ENCODE measurements around the gene PAIP2B.
A peak's percentile ranks its signal among the peaks of the same experiment; 100 is the strongest.
"Not testable (repeated sequence)": the region's sequence is repeated elsewhere in the genome, so short reads cannot be mapped to it uniquely, and the experiment has no call there.

Gene PAIP2B

GRCh38 chr2:71215447-71215846, 11.5 kb downstream of the PAIP2B start:
- no peak for DNase-seq

- peak; percentile 49 for DNase-seq
Measured at GRCh38 chr2:71212336-71212735, 14.6 kb downstream of the PAIP2B start.

DNA sequence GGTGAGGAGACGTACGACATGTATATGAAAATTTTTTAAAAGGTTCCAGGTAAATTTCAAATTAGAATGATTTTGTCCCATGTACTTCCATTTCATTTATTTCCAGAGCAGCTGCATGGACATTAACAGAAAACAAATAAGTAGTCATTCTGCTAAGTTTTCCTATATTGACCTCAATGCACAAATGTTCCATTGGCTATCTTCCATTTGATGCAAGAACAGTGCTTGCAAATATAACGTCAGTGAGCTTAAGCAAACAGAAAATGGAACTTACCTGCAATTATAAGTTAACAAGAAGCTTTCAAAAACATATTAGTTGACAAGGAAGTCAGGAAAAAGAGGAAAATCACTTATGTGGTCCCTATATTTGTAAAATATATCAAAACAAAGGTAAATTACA, 16.6 kb downstream of the PAIP2B start:
- DNase-seq = no peak

DNA sequence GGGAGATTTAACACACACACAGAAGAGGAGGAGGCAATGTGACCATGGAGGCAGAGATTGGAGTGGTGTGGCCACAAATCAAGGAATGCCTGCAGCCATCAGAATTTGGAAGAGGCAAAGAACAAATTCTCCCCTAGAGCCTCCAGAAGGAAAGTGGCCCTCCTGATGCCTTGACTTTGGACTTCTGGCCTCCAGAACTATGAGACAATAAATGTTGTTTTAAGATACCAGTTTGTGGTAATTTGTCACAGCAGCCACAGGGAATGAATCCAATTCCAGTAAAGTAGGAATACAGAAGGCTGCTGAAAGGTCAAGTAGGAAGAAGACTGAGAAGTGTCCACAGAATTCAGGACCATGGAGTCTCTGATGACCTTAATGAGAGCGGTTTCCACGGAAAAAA, 18.1 kb downstream of the PAIP2B start:
- DNase-seq = no peak

DNA sequence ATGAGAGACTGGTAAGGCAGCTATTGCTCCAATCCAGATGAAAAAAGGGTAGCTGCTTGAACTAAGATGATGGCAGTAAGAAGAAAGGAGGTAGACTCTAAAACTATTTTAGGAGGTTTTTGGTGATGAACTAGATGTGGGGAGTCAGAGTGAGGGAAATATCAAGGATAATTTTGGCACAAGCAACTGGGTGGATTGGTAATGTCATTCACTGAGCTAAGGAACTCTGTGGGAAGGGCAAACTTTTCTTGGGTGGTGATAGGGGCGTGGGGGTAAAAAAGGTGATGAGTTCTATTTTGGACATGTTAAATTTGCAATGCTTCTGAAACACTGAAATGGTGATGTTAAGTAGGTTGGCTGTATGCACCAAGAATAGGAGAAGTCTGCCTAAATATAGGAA, 19.3 kb downstream of the PAIP2B start:
- DNase-seq = no peak

DNA sequence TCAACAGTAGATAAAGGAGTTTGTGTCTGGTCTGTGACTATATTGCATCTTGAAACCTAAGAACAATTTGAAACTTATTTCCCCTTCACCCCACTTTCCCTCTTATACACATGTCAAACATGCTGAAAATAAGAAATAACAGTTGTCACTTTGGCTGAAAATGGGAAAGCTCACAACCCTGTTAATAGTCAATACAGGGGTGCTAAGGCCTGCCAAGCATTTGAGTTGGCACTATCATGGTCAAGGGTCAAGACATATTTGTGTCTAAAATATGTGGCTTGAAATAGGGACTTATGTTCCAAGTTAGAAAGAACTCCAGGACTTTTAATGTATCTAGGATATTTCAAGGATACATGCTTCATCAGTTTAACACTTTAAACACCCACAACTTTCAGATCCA, 20.6 kb downstream of the PAIP2B start:
- DNase-seq = no peak

- DNase-seq = no peak
Measured at GRCh38 chr2:71191570-71191943, 35.3 kb downstream of the PAIP2B start.

GRCh38 chr2:71190656-71191569, 36.0 kb downstream of the PAIP2B start:
- DNase-seq = peak; percentile 7

DNA sequence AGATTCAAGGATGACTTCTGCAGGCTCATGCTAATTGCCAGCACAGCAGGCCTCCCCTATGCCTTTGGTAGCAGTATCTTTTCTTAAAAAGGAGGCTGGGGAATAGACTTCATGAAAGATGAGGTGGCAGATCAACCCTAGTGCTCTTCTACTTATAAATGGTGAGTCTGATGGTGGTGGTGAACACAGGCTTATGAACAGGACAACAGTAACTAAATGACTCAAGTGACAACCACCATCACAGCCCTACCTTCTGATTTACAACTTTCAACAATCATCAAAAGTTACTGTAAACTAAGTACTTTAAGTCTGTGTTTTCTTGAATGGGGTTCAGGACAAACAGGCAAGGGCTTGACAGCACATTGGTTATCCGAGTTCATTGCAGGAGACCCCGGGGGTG, 39.3 kb downstream of the PAIP2B start:
- DNase-seq = no peak

DNA sequence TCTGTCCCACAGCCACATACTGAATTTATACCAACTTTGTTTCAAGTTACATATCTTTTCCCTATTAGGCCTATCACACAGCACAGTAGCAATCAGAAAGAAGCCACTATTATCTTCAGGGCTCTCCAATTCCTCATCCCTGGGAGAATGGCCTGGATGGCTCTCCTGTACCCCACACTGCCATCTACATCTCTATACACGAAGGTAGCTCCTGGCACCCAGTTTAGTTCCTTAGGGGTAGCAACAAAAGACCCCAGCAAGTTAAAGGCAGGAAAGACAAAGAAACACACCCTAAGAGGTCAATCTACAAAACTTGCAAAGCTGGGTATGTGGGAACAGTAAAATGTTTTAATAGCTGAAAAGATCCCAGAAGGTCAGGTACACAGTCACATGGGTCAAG, 39.9 kb downstream of the PAIP2B start:
- DNase-seq = no peak

DNA sequence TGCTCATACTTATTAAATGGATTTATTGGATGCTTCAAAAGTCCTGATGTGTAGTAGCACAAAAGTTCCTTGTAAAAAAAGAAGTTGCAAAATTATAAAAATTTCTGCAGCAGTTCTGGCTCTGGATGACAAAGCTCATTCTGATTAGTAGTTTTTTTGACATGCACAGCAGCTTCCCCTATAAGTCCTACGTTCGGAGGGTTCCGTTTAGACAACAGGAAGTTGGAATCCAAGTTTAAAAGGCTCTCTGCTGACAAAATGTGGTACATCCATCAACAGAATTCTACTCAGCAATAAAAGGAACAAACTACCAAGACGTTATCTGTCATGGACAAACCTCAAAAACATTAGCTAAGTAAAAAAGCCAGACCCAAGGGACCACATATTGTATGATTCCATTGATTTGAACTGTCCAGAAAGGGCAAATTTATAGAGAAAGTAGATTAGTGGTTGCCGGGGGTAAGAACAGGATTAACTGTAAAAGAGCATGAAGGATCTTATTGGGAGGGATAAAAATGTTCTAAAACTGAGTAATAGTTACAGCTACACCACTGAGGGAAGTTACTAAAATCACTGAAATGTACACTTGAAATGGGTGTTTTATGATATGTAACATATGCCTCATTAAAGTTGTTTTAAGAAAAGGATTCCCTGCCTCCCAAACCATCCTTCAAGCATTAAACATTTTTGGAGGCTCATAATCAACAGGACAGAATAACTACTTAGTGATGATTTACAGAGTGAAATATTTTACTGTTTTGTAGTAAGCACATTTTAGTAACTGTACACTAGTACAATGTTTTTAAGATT, 43.4 kb downstream of the PAIP2B start:
- not testable (repeated sequence) for DNase-seq

DNA sequence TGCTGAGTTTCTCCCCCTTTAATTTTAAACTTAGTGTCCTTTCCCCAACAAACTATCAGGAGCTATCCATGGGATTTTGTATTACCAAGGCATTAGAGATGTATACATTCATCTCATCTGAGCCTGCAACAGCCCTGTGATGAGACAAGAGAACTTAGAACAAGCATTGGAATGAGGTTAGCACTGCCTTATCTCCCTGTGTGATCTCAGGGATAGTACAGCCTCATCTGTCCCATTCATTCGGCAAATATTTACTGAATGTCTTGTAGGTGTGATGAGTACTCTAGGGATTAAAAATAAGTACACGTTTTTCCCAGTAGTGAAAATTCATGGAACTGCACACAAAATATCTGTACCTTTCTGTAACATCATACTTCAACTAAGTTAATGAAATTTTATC, 45.6 kb downstream of the PAIP2B start:
- peak; percentile 23 for DNase-seq

- not testable (repeated sequence) for DNase-seq
Measured at GRCh38 chr2:71178836-71179235, 48.1 kb downstream of the PAIP2B start.

DNA sequence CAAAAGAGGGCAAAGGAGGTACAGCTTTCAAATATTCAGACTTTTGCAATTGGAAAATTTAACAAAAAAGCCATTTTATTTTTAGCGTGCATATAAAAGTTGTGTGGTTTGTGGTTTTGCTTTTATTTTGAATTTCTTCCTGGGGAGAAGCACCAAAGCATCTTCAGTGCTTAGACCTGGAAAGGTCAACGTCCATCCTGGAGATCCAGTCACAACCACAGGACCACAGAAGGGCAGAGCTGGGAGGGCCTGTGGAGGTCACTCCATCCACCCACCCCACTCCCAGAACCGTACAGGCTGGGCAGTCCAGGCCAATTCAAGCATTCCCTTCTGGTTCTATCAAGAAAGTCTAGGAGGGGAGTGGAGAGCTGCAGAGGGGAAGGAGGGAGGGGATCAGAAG, 52.7 kb downstream of the PAIP2B start:
- no peak for DNase-seq

- DNase-seq = no peak
Measured at GRCh38 chr2:71173096-71173495, 53.8 kb downstream of the PAIP2B start.

DNA sequence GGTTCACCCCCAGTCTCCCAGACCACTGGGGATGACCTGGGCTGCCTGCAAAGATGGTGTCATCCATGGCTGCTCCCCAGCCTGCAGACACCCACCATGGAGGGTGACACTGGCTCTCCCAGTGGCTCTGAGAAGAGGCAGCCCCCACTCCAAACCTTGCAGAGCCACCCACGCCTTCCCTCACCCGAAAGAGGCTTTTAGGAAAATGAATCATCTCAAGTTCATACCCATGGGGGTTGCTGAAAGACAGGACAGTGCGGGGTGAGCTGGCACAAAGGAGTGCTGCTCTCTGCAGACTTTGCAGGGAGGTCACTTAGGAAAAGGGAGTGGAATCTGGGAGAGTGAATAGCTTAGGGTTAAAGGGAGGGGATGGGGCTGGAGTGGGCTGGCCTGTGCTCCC, 60.1 kb downstream of the PAIP2B start:
- peak; percentile 31 for DNase-seq

- peak; percentile 41 for DNase-seq
Measured at GRCh38 chr2:71157124-71157793, 69.6 kb downstream of the PAIP2B start.

GRCh38 chr2:71156573-71156972, 70.3 kb downstream of the PAIP2B start:
- peak; percentile 32 for DNase-seq

DNA sequence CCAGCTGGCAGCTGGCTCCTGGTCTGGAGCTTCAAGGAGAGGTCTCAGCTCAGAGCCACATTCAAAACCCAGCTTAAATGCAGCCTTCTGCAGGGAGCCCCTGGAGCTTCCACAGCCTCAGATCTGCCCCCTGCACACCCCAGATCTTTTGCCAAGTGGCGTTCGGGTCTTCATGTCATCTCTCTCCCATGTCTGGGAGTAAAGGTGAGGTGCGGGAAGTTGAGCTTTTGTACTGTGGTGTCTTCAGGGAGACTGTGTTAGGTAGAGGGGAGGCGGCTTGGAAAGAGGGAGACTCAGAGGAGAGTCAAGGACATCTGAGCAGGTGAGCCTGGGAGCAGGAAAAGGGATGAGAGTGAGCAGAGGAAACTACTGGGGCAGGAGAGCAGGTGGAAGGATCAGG, 71.1 kb downstream of the PAIP2B start:
- no peak for DNase-seq

- peak; percentile 13 for DNase-seq
Measured at GRCh38 chr2:71154798-71155197, 72.1 kb downstream of the PAIP2B start.

DNA sequence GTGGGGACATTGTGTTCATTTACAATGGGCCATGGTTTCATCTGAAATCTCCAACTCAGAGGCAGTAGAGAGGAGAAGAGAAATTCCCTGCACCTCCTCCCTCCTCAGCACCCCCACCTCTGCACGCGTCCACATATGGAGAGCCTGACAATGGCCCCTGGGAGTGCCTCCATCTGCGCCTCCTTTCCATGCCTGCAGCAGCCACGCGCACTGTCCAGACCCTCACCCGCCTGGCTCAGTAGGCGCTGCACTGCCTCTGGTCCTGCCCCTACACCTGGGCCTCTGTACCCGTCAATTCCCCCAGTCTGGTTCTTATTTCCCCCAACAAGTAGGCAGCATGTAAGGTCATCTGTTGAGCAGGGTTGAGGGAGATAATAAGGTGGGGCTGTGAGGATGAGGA, 72.6 kb downstream of the PAIP2B start:
- DNase-seq = no peak

DNA sequence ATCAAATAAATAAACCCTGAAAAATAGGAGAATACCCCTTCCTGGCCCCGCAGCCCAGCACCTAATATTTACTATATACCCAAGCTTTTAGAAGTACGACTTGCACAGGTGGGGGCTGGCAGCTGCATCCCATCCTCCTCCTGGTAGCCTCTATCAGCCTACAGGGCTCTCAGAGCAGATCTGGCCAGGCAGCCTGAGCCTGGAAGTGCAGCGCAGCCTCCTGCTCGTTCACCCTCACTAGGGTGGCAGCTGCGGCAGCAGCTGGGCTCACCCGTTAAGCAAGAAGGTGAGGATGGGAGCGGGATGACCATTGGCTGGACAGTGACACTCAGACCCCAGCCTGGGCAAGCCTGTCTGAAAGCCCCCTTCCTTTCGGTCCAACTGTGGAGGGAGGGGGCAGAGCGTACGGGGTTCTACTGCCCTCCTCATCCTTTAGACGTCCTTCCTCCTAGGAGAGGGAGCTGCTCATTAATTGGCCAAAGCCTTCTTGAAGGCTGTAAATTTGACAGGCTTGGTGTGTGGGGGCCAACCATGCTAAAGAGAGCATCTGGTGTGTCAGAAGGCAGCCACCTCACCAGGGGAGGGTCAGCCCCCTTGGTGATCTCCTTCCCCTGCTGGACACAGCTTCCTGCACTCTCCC, 73.2 kb downstream of the PAIP2B start:
- no peak for DNase-seq

DNA sequence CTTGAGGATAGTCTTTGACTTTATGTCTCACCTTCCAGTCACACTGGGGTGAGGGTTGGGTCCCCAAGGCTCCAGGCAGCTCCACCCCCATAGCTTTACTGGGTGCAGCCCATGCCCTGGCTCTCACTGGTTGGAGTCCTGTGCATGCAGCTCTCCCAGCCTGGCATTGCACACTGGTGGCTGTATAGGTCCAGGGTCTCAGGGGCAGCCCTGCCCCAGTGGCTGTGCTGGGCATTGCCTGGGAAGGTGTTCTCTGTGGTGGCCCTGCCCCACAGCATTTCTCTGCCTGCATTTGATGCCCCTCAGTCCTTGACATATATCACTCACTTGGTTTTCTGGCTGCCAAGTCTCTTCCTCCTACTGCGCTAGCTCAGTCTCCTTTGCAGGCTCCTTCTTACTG, 75.3 kb downstream of the PAIP2B start:
- DNase-seq = no peak

Data from EL (cell line).